ENCODE data around the gene GID8. TPM values are rescaled to one million over a fixed set of nuclear protein-coding genes. Genes with fewer than 3 reads are reported as not detected.

GID8 gene
- total and polyA plus RNA-seq, 9 of the 15 experiments (the other 6 are each of a cell fraction or from before 2014, with no cell fraction given) = 7.5 to 31.6 (median 22.2) TPM

DNA sequence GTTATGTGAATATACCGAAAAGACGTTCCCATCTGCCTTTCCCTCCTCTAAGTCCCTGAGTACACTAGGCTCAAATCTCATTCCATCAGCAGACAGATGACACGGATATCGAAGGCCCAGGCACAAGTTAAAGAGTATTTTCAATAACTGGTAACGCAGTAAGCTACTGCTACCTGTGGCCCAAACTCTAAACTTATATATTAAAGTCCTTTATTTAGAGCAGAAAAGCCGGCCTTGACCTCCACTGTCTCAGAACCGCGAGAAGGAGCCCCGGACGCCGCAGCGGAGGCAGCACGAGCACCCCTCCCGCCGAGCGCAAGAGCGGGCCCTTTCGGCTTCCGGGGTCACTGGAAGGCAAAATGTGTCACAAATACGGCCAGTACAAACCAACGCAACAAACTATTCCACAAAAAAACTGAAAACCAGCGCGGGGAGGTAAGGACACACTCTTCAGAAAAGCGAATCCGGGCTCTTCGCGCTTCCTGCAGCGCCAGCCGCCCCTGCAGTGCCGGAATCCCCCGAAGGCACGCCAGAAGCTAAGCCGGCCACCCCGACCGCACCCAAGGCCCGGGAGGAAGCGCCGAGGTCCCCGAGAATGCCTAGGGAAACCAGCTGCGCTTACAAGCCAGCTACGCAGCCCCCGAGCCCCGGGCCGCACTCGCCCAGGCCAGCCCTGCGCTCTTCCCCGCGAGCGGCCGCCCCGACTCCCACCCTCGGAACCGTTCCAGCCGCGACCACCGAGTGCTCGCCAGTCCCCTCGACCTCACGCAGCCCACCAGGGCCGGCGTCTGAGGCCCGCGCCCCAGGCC, 12.3 kb upstream of the GID8 start (continued):
- TF ChIP-seq ZBTB1 (CRISPR knock-in tag; IDR thresholded peaks at IDR 0.05; ENCODE audit: borderline replicate concordance, low read depth) (no peak), SMAD4 (CRISPR knock-in tag; conservative IDR thresholded peaks at IDR 0.05) (no peak), RBM34 (IDR thresholded peaks at IDR 0.05; ENCODE audit: borderline replicate concordance, insufficient read depth, low read length) (no peak), SMC3 (conservative IDR thresholded peaks at IDR 0.05; ENCODE audit: insufficient read depth, low read depth, low read length) (no peak), MCM2 (IDR thresholded peaks at IDR 0.05; ENCODE audit: low read depth) (no peak), ZNF282 (CRISPR knock-in tag; IDR thresholded peaks at IDR 0.05) (peak; percentile 62; the same call in 1 of the 2 replicates), ZNF778 (CRISPR knock-in tag; IDR thresholded peaks at IDR 0.05) (no peak), SAFB2 (IDR thresholded peaks at IDR 0.05; ENCODE audit: borderline replicate concordance, low read depth, low read length, severe bottlenecking) (no peak), HDAC3 (IDR thresholded peaks at IDR 0.05; ENCODE audit: borderline replicate concordance, partially characterized antibody) (no peak), CBX5 (IDR thresholded peaks at IDR 0.05; ENCODE audit: borderline replicate concordance, low read depth) (no peak), NELFE (IDR thresholded peaks at IDR 0.05; ENCODE audit: insufficient read depth, insufficient read length) (no peak), SRSF1 (IDR thresholded peaks at IDR 0.05; ENCODE audit: low read depth, low read length) (no peak), NCOR1 (IDR thresholded peaks at IDR 0.05) (no peak), HDAC1 (IDR thresholded peaks at IDR 0.05) (no peak; a peak in 1 of 4 replicates), RBM39 (optimal IDR thresholded peaks at IDR 0.05; ENCODE audit: low read depth, low read length) (no peak), DACH1 (IDR thresholded peaks at IDR 0.05; ENCODE audit: partially characterized antibody) (no peak)
- TF ChIP-seq, protein P1, sequence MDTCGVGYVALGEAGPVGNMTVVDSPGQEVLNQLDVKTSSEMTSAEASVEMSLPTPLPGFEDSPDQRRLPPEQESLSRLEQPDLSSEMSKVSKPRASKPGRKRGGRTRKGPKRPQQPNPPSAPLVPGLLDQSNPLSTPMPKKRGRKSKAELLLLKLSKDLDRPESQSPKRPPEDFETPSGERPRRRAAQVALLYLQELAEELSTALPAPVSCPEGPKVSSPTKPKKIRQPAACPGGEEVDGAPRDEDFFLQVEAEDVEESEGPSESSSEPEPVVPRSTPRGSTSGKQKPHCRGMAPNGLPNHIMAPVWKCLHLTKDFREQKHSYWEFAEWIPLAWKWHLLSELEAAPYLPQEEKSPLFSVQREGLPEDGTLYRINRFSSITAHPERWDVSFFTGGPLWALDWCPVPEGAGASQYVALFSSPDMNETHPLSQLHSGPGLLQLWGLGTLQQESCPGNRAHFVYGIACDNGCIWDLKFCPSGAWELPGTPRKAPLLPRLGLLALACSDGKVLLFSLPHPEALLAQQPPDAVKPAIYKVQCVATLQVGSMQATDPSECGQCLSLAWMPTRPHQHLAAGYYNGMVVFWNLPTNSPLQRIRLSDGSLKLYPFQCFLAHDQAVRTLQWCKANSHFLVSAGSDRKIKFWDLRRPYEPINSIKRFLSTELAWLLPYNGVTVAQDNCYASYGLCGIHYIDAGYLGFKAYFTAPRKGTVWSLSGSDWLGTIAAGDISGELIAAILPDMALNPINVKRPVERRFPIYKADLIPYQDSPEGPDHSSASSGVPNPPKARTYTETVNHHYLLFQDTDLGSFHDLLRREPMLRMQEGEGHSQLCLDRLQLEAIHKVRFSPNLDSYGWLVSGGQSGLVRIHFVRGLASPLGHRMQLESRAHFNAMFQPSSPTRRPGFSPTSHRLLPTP (IDR thresholded peaks at IDR 0.05; ENCODE audit: borderline replicate concordance, extremely low read depth, insufficient read length) = no peak
- TF ChIP-seq, protein P2, sequence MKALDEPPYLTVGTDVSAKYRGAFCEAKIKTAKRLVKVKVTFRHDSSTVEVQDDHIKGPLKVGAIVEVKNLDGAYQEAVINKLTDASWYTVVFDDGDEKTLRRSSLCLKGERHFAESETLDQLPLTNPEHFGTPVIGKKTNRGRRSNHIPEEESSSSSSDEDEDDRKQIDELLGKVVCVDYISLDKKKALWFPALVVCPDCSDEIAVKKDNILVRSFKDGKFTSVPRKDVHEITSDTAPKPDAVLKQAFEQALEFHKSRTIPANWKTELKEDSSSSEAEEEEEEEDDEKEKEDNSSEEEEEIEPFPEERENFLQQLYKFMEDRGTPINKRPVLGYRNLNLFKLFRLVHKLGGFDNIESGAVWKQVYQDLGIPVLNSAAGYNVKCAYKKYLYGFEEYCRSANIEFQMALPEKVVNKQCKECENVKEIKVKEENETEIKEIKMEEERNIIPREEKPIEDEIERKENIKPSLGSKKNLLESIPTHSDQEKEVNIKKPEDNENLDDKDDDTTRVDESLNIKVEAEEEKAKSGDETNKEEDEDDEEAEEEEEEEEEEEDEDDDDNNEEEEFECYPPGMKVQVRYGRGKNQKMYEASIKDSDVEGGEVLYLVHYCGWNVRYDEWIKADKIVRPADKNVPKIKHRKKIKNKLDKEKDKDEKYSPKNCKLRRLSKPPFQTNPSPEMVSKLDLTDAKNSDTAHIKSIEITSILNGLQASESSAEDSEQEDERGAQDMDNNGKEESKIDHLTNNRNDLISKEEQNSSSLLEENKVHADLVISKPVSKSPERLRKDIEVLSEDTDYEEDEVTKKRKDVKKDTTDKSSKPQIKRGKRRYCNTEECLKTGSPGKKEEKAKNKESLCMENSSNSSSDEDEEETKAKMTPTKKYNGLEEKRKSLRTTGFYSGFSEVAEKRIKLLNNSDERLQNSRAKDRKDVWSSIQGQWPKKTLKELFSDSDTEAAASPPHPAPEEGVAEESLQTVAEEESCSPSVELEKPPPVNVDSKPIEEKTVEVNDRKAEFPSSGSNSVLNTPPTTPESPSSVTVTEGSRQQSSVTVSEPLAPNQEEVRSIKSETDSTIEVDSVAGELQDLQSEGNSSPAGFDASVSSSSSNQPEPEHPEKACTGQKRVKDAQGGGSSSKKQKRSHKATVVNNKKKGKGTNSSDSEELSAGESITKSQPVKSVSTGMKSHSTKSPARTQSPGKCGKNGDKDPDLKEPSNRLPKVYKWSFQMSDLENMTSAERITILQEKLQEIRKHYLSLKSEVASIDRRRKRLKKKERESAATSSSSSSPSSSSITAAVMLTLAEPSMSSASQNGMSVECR (CRISPR knock-in tag; IDR thresholded peaks at IDR 0.05) = no peak; the same call in 1 of the 2 replicates
